GM18909 (cell line): ENCODE measurements around the gene CEP97.
"Not testable (repeated sequence)": the region's sequence is repeated elsewhere in the genome, so short reads cannot be mapped to it uniquely, and the experiment has no call there.

ENCODE experiments used
- ATAC-seq: cut with Tn5 transposase; IDR thresholded peaks from one replicate; pipeline ENCODE4 v1.9.1; 2021; ENCODE audit warnings: mild to moderate bottlenecking; ENCODE audit not compliant: unreplicated experiment, poor library complexity

Gene CEP97

DNA sequence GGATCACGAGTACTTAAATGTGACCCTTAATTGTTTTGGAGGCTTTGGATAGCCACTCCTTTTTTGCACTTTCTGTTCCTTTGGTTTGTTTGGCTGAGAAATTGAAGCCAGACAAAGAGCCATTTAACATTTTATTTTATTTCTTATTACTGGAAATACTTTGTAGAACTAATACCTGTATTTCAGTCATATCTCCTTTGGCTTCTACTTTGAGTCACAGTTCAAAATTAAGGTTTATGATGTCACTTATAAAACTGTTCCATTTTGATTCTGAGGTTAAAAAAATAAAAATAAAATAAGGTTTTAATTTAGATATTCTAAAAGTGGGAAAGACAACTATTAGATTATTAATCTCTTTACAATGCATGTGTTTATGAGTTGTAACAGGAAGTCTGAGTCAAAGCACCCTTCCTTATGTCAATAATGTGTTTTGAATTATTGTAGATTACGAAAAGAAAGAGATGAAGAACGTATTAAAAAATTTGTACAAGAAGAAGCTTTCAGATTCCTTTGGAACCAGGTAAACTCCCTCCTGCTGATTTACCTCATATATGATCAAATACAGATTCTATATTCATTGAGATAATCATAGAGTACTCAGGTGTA lies 37.7 kb downstream of the CEP97 start:
- no peak for ATAC-seq

DNA sequence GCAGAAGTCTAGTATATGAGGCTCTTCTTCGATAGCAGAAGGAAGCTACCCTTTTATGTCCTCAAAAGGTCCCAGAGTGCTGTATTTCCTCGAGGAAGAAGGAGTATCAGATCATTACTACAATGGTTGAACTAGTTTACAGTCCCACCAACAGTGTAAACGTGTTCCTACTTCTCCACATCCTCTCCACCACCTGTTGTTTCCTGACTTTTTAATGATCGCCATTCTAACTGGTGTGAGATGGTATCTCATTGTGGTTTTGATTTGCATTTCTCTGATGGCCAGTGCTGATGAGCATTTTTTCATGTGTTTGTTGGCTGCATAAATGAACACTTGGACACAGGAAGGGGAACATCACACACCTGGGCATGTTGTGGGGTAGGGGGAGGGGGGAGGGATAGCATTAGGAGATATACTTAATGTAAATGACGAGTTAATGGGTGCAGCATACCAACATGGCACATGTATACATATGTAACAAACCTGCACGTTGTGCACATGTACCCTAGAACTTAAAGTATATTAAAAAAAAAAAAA lies 53.4 kb downstream of the CEP97 start:
- ATAC-seq: not testable (repeated sequence)

DNA sequence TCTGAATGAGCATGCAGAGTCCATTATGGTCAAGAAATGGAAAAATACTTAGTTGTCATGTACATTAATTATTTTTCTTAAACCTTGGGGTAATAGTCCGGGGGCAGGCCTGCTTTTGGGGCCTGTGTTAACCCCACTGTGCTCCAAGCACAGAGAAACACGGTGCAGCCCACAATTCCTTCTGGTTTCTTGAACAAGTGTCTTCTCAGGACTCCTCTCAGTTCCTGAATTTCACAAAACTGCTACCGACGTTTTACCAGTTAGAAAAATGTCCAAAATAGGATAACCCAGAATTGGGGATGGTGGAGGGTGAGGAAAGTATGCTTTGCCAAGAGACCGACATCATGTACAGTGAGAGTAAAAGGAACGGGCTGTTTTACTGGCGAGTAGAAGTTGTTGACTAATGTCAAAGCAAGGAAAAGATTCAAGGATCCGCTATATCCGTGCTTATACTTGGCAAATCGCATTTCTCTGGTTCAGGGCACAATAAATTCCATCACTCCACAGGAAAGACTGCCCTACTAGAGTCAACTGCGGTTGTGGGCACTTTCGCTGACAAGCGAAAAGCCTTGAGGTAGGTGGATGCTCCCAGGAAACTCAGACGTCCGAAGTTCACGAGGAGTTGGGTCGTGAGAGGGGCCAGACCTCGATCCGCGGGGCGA lies 54.1 kb downstream of the CEP97 start:
- ATAC-seq: no peak

DNA sequence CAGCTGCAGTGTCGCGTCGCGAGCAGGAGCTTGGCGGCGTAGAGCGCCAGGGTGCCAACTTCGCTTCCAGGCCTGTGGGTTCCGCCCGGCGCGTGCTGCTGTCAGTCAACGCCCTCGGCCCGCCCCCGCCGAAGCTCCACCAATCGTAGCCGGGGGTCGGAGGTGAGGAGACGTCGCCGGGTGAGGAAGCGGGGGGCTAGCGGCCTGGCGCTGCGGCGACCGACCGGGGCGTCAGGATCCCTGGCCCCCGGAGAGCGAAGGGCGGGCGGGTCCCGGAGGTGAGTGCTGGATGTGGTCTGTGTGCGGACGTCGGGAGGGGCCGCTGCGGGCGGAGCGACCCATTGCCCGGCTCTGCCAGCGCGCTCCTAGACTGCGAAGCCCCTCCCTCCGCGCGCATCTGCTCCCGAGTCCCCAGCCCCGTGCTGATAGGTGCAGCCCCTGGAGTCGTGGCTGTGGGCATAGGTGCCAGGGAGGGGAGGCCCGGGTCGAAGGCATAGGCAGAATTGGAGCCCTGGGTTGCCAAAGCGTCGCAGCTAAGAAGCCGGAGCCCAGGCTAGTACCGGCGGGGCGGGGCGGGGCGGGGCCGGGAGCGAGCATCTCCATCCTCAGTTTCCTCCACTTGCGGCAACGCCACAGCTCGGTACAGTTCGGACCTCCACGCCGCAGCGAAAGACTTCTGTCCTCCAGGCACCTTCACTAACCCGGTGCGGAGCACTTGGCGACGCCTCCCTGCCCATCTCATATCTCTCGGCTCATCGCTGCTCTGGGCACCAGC lies 54.8 kb downstream of the CEP97 start, which contains the start of gene NXPE3:
Gene NXPE3, plus strand, starts transcription at position 165 of the 775 bp plus-strand sequence. CDS start 6,386 bp downstream, outside the sequence.
- peak; percentile 97 for ATAC-seq

DNA sequence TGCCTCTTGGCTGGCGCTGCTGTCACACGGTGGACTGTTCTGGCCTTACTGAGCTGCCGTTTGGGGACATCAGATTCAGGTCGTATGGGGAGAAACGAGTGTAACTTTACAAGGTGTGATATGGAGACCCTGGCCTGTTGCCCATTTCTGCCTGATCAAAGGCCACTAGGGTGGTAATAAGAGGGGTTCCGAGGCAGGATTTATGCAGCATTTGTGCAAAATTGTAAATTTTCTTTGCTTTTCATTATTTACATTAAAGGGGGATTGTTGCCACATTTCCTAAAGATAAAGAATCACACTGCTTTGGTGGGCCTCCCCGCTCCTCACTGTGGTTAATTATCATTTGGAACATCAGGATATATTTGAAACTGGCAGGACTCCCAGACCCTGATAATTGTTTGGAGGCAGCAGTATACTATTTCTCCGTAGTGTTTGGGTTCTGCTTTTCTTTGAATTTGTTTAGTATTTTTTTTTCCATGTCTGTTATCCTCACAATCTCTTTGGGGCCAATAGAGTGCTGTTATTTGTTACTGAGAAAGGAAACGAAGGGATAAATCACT lies 55.5 kb downstream of the CEP97 start:
- ATAC-seq: no peak

DNA sequence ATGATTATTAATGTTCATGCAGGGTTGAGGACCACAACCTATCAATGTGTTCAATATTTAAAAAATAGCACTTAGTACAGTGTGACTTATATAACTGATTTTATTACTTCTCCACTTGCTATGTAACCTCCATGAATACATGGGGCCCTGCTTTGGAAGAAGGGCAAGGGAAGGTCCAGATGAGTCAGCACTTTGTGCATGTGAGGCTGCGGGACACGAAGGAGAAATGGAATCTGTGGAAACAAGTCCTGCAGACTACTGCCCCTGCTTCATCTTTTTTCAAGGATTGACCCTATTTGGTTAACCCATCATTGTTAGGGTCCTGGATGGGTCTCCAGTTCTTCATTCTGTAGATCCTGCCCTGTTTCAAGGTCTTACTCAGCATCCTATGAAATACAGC lies 56.2 kb downstream of the CEP97 start:
- no peak for ATAC-seq

DNA sequence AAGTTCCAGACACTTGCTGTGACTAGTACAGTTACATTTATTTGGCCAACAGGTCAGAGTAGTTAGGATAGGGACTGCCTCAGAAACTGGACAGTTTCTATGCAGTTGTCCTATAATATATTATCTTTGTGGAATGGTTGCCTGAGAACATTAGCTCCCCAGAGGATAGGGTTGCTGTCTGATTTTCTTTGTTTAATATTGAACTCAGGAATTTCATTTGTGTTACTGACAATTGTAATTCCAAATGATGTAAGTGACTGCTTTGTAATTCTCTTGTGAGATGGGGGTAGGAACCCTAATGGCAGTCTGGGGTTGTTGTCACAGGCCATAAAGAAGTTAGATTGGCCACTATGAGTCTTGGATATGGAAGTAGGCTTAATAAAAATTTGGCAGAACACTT lies 56.8 kb downstream of the CEP97 start:
- ATAC-seq: no peak

DNA sequence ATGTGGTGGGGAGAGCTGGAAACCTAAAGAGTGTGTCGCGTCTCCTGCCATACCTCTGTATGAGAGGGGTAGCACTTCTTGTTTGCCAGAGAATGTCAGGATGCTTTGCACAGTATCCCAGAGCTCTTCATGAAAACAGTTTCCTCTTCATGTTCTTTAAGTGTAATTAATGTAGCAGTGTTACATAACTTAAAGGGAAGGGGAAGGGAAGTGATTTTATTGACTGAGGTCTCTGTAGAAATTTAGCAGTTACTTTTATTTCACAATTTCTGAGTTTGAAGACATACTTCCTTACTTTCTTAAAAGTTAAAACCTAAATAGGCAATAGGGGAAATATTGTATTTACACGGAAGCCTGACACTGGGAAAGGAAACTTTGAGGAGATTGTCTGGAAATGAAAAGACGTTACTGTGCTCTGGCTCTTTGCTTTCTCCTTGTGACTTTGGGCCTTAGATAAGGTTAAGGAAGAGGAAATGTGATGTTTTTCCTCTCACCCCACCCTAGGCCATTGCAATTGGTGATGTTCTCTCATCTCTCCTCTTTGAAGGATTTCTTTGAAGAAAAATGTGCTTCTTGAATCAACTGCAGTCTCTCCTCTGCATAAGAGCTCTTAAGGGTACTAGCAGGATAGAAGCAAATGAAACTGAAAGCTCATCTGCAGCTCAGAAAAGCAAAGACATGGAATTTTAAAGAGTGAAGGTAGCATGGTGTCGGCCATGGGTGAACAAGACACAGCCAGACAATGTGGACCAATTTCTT lies 60.6 kb downstream of the CEP97 start:
- no peak for ATAC-seq

DNA sequence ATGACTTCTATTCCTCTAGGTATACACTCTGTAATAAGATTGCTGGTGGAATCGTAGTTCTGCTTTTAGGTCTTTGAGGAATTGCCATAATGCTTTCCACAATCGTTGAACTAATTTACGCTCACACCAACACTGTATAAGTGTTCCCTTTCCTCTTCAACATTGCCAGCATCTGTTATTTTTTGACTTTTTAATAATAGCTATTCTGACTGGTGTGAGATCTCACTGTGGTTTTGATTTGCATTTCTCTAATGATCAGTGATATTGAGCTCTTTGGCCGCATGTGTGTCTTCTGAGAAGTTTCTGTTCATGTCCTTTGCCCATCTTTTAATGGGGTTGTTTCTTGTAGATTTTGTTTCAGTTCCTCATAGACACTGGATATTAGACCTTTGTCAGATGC lies 67.4 kb downstream of the CEP97 start:
- peak; percentile 99 for ATAC-seq

DNA sequence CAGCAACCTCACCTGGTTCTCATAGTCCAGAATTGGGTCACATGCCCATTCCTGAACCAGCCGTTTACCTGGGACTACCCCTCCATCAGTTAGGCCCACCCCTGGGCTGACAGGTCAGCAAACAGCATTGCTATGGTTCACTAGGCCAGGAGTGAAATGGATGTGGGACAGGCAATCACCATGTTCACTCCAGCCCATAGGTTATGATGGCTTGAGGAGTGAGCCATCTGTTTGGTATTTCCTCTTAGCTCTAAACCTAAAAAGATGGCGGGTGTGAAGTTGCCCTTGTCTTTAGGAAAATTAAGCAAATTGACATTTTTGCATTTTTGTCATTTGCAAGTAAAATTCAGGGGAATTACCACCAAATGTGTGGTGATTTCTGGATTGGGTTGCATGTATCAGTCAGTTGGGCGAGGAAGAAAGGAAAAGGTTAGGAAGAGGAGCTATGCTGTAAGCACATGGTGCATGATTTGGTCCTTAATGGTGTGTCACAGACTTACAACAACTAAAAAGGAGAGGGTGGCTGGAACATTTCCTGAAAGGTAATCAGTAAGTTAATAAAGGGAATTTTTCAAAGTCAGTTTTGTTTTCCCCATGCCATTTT lies 71.8 kb downstream of the CEP97 start:
- no peak for ATAC-seq

DNA sequence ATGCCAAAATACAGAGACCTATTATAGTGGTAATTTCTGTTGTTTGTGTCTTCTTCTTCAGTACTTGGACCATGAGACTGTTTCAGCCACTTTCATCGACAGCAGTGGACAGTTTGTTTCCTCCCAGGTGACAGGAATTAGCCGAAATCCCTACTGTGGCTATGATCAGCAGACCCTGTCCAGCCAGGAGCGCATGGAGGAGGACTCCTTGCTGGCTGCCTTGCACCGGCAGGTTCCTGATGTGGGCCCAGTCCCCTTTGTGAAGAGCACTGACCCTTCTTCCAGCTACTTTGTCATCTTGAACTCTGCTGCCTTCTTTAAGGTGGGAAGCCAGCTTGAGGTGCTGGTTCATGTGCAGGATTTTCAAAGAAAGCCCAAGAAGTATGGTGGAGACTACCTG lies 76.8 kb downstream of the CEP97 start:
- no peak for ATAC-seq

DNA sequence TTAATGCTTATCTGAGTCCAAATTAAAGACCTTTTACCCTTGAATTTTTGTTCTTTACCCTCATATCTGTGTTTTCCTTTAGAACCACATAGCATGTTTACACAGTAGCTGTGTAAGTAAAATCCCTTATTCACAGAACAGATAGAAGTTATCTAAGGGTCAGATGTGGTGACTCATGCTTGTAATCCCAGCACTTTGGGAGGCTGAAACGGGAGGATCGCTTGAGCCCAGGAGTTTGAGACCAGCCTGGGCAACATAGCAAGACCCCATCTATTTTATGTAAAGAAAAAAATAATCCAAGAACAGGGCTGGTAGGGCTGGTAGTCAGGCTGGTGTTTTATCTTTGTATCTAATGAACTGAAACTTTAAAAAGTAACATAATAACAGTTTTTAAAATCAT lies 77.8 kb downstream of the CEP97 start:
- no peak for ATAC-seq

DNA sequence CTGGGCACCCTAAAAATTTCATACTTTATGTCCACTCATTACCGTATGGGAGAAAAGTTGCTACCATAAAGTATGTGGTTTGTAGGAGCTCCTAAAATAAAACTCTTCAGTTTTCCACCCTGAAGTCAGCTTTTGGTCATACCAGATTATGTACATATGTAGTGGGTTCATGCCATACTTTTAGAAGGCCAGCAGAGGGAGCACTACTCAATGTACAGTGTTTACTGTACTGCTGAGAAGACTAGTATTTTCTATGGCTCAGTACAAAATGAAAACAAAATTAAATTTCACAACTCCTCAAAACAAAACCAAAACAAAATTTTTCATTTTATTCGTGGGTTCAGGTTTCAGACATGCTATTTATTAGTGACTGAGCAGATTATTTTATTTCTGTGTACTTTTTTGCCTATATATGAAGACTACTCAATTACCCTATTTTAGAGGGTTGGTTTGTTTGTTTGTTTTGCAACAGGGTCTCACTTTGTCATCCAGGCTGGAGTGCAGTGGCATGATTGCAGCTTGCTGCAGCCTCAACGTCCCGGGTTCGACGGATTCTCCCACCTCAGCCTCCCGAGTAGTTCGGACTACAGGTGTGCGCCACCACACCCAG lies 78.9 kb downstream of the CEP97 start:
- peak; percentile 98 for ATAC-seq

DNA sequence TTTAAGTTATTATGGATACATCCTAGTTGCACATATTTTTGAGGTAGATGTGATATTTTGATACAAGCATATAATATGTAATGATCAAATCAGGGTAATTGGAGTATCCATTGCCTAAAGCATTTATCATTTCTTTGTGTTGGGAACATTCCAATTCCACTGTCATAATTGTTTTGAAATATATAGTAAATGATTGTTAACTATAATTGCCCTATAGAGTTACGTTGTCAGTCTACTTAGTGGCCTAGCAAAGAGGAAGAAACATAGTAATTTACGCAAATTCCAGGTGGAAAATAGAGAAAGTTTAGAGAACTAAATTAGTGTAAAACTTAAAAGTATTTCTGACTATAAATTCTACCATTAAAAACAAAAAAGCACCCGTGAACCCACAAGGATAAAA lies 79.5 kb downstream of the CEP97 start:
- no peak for ATAC-seq

DNA sequence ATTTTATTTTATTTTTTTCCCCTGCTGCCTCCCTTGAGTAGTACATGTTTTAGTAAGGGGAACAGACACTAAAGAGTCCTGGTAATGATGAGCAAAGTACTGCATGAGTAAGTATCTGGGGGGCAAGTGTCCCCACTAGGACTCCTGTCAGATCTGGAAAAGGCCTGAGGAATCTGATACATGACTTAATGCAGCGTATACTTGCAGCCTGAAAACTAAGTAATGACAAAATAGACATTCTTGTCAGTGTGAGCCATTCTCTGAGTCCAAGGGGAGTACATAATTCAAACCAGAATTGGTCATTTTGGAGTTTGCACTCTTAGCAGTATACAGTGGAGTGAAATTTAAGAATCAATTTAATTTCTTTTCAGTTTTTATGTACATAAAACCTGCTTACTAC lies 82.1 kb downstream of the CEP97 start:
- no peak for ATAC-seq

DNA sequence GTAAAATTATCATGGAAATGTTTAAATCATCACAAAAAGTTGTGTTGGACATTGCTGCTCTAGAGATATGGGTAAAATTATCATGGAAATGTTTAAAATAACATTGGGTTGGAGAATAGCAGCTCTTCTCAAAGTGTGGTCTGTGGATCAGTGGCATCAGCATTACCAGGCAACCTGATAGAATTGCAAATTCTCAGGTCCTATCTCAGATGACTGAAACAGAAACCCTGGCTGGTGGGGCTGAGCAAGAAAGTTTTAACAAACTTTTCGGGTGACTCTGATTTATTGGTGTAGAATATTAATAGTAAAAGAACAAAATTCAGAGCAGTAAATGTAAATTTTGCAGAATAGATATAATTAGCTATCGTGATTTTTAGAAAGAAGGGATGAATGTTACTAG lies 83.5 kb downstream of the CEP97 start:
- ATAC-seq: peak; percentile 65

DNA sequence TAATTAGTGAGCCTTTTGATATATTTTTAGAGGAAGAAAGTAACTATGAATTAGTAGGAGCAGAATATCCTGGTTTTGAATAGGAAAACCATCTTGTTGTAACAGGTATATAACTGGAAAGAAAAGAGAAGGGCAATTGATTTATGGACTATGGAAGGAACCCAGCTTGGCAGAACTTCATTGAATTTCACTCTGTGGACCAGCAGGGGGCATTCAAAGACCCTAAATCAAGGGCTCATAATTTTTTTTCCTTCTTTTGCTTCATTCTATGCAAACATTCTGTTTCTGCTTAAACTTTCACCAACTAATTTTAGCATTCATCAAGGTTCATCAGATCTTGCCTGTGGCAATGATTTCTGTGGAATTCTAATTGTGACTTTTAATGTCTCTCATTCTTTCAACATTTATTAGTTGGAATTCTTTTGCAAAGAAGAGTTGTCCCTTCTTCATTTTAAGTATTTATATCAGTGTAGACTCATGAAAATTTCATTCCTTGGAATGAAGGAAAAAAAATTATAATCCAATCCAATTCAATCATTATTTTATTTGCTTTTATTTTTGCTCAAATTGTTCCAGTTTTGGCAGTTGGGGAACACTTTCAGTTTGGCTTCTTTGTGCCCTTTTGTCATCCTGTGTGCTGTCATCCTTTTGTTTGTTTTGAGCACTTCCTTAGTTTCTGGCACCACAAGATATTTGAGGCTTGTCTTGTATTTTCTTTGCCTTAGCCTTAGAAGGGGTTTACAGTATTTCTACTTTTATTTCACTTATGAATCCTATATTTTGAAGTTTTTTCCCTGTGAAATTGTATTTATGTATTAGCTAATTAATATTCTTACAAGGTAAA lies 85.0 kb downstream of the CEP97 start:
- ATAC-seq: peak; percentile 49

DNA sequence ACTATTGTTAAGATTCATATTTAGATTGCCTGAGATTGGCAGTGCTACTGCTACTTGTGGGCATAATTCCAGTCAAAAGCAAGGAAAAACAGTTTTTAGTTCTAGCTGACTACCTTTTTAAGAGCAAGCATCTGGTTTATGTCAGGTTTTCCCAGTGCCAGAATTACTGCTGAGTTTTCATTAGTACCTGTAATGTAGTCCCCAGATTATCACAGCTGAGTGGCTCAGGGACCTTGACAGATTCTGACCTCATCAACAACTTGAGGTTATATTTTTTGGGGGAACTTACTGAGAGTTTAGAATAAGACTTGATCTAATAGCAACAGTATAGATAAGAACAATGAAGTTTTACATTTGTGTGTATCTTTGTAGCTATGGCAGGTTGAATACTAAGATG lies 85.6 kb downstream of the CEP97 start:
- ATAC-seq: no peak

DNA sequence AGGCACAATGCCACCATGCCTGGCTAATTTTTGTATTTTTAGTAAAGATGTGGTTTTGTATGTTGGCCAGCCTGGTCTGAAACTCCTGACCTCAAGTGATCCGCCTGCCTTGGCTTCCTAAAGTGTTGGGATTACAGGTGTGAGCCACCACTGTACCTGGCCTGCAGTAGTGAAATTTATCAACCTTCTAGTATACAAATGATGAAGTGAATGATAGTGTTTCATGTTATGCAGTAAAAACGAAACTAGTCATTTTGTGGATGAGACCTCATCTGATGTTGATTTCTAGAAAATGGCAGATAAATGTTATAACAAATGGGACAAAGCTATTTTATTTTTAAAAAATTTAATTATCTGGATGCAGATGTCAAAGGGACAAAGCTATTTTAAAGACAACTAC lies 87.5 kb downstream of the CEP97 start:
- ATAC-seq: no peak
